Thoracic aorta (tissue), 2 donors: ENCODE data around the gene MCF2L2. TPM values are rescaled to one million over a fixed set of nuclear protein-coding genes. Genes with fewer than 3 reads are reported as not detected.
"Not testable (repeated sequence)": the region's sequence is repeated elsewhere in the genome, so short reads cannot be mapped to it uniquely, and the experiment has no call there.

Source experiments
- ATAC-seq: fragments of 150-250 bp; one replicate; pipeline ENCODE4 v1.8.0; 2017; ENCODE audit warnings: low read depth; ENCODE audit not compliant: insufficient number of reproducible peaks, low FRiP score
- DNase-seq: peaks from one replicate; pipeline ENCODE4 v3.0.0-alpha.2; 2020; ENCODE audit warnings: low spot score
- H3K27ac ChIP-seq, 2 donors: fragments of 200-600 bp; sonication (generic); 1 replicate in 1 of 2; 2 replicates in 1 of 2; pipeline ENCODE4 v1.5.1; 2016; ENCODE audit warnings: mild to moderate bottlenecking in 2 of 2, moderate library complexity in 2 of 2
- H3K27me3 ChIP-seq: fragments of 200-600 bp; sonication (generic); replicated peaks from 2 replicates; pipeline ENCODE4 v1.6.0; 2016; ENCODE audit warnings: mild to moderate bottlenecking; ENCODE audit not compliant: insufficient read depth
- H3K36me3 ChIP-seq: fragments of 200-600 bp; sonication (generic); one replicate; pipeline ENCODE4 v1.5.1; 2016
- H3K4me1 ChIP-seq, 2 donors: fragments of 200-600 bp; sonication (generic); 1 replicate in 1 of 2; 2 replicates in 1 of 2; pipeline versions ENCODE4 v1.5.1 to v1.6.0; 2016; ENCODE audit warnings: low read depth in 2 of 2, mild to moderate bottlenecking in 1 of 2; ENCODE audit not compliant: control insufficient read depth in 1 of 2
- H3K4me3 ChIP-seq: fragments of 200-600 bp; sonication (generic); 2 replicates; pipeline ENCODE4 v1.5.1; 2016; ENCODE audit warnings: mild to moderate bottlenecking
- H3K9me3 ChIP-seq: fragments of 200-600 bp; sonication (generic); 2 replicates; pipeline ENCODE4 v1.5.1; 2016
- total RNA-seq, 2 donors: library from RNA; depleted of rRNA; stranded (reverse); fragments of >200 nt; gene quantifications; one replicate each; pipeline versions ENCODE4 v1.1.0 to v1.2.3, GENCODE V29; 2016
- TF ChIP-seq, protein P1 (sequence below): fragments of 200-600 bp; sonication (generic); IDR thresholded peaks from one replicate; pipeline ENCODE4 v1.5.1; 2019; ENCODE audit warnings: antibody characterized with exemption

Gene MCF2L2
- total RNA-seq, 2 donors from 2014 or later: 0.85 to 1.5 TPM

DNA sequence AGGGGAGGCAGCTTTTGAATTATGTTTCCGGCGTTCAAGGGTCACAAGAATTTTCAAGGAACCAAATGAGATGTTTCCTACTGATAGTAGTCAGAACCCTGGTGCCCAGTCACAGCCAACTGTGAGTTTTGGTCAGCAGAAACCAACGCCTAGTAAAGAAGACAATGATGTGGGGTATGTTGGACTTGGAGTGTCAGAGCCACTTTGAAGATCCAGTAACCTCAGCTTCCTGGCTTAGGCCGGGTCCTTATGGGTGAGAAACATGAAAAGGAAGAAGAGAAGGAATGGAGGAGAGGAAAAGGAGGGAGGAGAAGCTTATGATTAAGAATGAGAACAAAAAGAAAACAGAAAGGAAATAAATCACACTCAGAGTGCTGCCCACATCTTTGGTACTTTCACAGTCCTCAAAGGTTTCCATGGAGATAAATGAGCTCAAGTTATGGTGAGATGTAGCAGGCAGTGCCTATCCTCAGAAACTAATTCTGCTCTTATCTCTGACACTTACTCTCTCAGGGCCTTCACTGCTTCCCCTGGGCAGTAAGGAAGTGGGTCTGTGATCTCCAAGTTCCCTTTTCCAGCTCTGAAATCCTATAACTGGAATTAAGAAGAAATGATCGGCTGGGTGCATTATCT, 2.0 kb upstream of the MCF2L2 start:
- Histone ChIP-seq H3K36me3 (no peaks in the 10 kb centered on the region), H3K27ac (no peak overlapping the region), H3K4me3 (no peak overlapping the region), H3K4me1 (peaks cover 4 to 15% of the 10 kb centered on the region in 2 donors), H3K27me3 (no peaks in the 10 kb centered on the region), H3K9me3 (no peaks in the 10 kb centered on the region)
- ATAC-seq: no peak
- TF ChIP-seq, protein P1, sequence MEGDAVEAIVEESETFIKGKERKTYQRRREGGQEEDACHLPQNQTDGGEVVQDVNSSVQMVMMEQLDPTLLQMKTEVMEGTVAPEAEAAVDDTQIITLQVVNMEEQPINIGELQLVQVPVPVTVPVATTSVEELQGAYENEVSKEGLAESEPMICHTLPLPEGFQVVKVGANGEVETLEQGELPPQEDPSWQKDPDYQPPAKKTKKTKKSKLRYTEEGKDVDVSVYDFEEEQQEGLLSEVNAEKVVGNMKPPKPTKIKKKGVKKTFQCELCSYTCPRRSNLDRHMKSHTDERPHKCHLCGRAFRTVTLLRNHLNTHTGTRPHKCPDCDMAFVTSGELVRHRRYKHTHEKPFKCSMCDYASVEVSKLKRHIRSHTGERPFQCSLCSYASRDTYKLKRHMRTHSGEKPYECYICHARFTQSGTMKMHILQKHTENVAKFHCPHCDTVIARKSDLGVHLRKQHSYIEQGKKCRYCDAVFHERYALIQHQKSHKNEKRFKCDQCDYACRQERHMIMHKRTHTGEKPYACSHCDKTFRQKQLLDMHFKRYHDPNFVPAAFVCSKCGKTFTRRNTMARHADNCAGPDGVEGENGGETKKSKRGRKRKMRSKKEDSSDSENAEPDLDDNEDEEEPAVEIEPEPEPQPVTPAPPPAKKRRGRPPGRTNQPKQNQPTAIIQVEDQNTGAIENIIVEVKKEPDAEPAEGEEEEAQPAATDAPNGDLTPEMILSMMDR: no peak
- no peak for DNase-seq

DNA sequence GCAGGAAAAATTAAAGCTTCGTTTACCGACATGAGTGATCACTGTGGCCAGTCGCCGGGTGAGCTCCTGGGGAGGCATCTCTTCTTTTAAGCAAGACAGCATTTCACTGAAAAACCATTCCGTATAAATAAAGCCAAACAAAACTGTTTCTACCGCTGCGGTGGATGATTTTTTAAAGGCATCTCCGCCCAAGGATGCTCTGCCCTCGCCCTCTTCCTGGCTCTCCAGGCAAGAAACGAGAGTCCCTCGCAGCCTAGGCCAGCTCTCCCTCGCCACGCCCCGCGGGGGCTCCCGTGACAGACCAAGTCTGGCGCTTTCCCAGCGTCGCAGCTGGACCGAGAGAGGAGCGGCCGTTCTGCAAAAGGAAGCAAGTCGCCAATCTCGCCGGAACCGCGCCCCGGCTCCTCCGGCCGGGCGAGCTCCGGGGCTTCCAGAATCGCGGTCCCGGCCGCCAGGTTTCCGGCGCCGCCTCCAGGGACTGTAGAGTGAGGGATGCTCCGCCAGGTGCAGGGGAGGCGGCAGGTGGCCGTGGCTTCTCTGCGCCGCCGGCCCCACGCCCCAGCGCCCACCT, 458 bp downstream of the MCF2L2 start:
- ATAC-seq (no peak), DNase-seq (no peak)
- TF ChIP-seq, protein P1: no peak
- Histone ChIP-seq H3K4me3 (peak overlapping the region; percentile 84), H3K4me1 (peaks cover 4 to 15% of the 10 kb centered on the region in 2 donors), H3K27me3 (no peaks in the 10 kb centered on the region), H3K9me3 (no peaks in the 10 kb centered on the region), H3K27ac (no peak overlapping the region), H3K36me3 (no peaks in the 10 kb centered on the region)

DNA sequence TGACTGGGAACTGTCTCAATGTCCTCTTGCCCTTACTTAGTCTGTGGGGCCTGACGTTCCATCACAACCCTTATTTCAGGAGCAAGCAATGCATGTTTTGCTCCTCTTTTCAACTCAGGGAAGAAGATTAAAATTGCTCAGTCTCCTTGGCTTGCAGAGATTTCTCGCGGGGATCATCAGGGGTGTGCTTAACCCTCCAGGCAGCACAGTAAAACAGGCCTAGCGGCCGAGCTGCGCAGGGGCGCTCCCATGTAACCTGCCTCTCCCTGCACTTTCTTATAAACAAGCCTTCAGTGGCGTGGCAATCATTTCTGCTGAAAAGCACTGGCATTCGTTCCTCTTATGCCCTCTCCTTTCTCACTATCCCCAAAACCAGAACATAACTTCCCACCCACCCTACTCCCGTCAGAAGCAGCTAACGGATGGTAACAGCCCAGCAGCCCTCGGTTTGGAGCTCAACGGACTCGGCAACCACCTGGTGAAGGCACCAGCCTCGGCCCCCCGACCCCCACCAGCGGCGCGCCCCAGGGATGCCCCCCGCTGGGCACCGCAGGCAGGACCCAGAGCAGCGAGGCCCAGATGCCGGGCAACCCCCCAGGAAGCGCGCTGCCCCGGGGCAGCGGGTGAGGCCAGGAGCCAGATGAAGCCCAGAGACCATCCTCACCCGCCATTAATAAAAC, 1.1 kb downstream of the MCF2L2 start:
- Histone ChIP-seq H3K27ac (no peak overlapping the region), H3K4me3 (peak overlapping the region; percentile 84), H3K4me1 (peaks cover 4 to 15% of the 10 kb centered on the region in 2 donors), H3K9me3 (no peaks in the 10 kb centered on the region), H3K27me3 (no peaks in the 10 kb centered on the region), H3K36me3 (no peaks in the 10 kb centered on the region)
- TF ChIP-seq, protein P1: no peak
- DNase-seq: no peak
- no peak for ATAC-seq

DNA sequence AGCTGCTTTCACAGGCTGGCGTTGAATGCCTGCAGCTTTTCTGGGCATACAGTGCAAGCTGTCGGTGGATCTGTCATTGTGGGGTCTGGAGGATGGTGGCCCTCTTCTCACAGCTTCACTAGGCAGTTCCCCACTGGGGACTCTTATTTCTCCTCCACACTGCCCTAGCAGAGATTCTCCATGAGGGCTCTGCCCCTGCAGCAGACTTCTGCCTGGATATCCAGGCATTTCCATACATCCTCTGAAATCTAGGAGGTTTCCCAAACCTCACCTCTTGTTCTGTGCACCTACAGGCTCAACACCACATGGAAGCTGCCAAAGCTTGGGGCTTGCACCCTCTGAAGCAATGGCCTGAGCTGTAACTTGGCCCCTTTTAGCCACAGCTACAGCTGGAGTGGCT, 9.6 kb downstream of the MCF2L2 start:
- not testable (repeated sequence) for ATAC-seq, DNase-seq, H3K27me3 ChIP-seq

DNA sequence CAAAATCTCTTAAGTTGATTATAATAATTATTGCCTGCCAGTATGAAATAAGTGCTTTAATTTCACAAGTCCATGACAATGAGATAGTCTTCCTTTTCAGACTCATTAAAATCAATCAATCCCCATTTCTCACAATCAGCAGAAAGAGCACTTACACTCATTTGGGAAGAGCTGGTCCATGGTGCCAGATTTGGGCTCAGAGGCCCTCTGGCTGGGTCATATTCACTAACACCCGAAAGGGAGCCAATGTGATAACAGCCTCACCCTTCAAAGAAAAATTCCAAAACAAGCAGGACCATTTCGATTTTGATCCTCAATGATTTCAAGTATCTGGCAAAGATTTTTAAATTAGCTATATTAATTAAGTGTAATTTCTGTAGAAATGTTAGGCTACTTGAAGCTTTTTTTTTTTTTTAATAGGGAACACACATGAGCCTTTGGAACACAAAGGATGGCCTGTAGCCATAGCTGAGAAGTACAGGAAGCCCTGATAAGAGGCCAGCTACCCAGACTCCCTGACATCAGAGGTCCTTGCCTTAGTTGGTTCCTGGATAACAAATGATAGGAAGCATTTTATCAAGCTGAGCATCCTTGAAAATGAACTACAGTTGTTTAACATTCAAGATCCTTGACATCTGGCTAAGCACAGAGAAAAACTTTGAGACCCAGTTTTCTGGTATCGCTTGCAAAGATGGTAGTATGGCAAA, 17.1 kb downstream of the MCF2L2 start:
- Histone ChIP-seq H3K36me3 (no peaks in the 10 kb centered on the region), H3K27me3 (no peaks in the 10 kb centered on the region), H3K27ac (no peak overlapping the region), H3K4me3 (no peak overlapping the region), H3K4me1 (no peaks in the 10 kb centered on the region), H3K9me3 (no peaks in the 10 kb centered on the region)
- TF ChIP-seq, protein P1: no peak
- DNase-seq (no peak), ATAC-seq (no peak)

More for the DNA sequence above, 9.6 kb downstream of the MCF2L2 start:
- H3K27ac ChIP-seq, H3K4me1 ChIP-seq, H3K36me3 ChIP-seq, H3K4me3 ChIP-seq: not testable (repeated sequence)
- H3K9me3 ChIP-seq: peaks cover 16% of the 10 kb centered on the region
